K562 (cell line): Measurements from ENCODE around the gene PIK3C2G. TPM values are rescaled to one million over a fixed set of nuclear protein-coding genes. Genes with fewer than 3 reads are reported as not detected.

Experiments used
- ATAC-seq: fragments of 200-7000 bp; cut with Tn5 transposase; 3 replicates; pipeline ENCODE4 v1.9.1; 2020; ENCODE audit warnings: moderate library complexity
- Bru-seq: library from RNA; stranded (reverse); fragments of 400-500 nt; gene quantifications from one replicate; lab custom pipeline; 2021; lab: Mats Ljungman, UMichigan
- BruChase-seq, 2 experiments: library from RNA; stranded (reverse); fragments of 400-500 nt; gene quantifications; one replicate each; lab custom pipeline; 2021; lab: Mats Ljungman, UMichigan
- BruUV-seq: library from RNA; stranded (reverse); fragments of 400-500 nt; replicated peaks from 2 replicates; lab custom pipeline; 2021; lab: Mats Ljungman, UMichigan
- CTCF ChIA-PET: fragments of 300-600 bp; formaldehyde crosslinking; extraction: SDS; loops from one replicate; lab custom pipeline; 2021; ENCODE audit warnings: low intra/inter-chr PET ratio; lab: Yijun Ruan, JAX
- POLR2A ChIA-PET: fragments of 300-600, 350-650 bp; sonication (Branson Sonifier 250); formaldehyde crosslinking; extraction: SDS; loops from one replicate; lab custom pipeline; 2021; ENCODE audit warnings: antibody characterized with exemption, inconsistent platforms; lab: Yijun Ruan, JAX
- DNase-seq, 4 experiments: peaks; one replicate each; pipeline versions ENCODE4 v3.0.0 to v3.0.0-alpha.2; 2011 to 2018; ENCODE audit warnings: low spot score in 3 of 4, mixed read lengths in 3 of 4; ENCODE audit errors: extremely low read depth in 1 of 4
- FAIRE-seq: peaks from 2 replicates; lab custom pipeline; 2011; peaks lifted over from hg19 to GRCh38; lab: Jason Lieb, UNC
- H2AFZ ChIP-seq: 2 replicates; pipeline ENCODE4 v1.6.0; 2011; ENCODE audit warnings: low read depth, low read length, control low read depth, inconsistent platforms
- H3K27ac ChIP-seq: fragments of 200-600 bp; 3 replicates; pipeline ENCODE4 v1.8.0; 2011; ENCODE audit warnings: low read depth, mild to moderate bottlenecking, control low read depth, inconsistent platforms, low read length, moderate library complexity, mixed read lengths; ENCODE audit errors: extremely low read depth
- H3K27me3 ChIP-seq, 2 experiments: fragments of 300-600 bp in 1 of 2; 2 replicates in 1 of 2; 3 replicates in 1 of 2; pipeline versions ENCODE4 v1.6.0 to v1.8.0; 2011; ENCODE audit warnings: inconsistent platforms in 2 of 2, low read length in 2 of 2, mild to moderate bottlenecking in 1 of 2, mixed read lengths in 1 of 2, moderate library complexity in 1 of 2; ENCODE audit not compliant: control insufficient read depth in 2 of 2, insufficient read depth in 2 of 2
- H3K36me3 ChIP-seq: fragments of 300-600 bp; 3 replicates; pipeline ENCODE4 v1.8.0; 2011; ENCODE audit warnings: mild to moderate bottlenecking, low read length, inconsistent platforms; ENCODE audit not compliant: control insufficient read depth, insufficient read depth
- H3K4me1 ChIP-seq, 2 experiments: fragments of 200-600 bp in 1 of 2; replicated peaks in 1 of 2; 2 replicates in 1 of 2; 3 replicates in 1 of 2; pipeline versions ENCODE4 v1.5.1 to v1.8.0; 2011; ENCODE audit warnings: inconsistent platforms in 2 of 2, low read length in 2 of 2, mild to moderate bottlenecking in 1 of 2, mixed read lengths in 1 of 2, moderate library complexity in 1 of 2; ENCODE audit not compliant: control insufficient read depth in 2 of 2, insufficient read depth in 2 of 2
- H3K4me2 ChIP-seq: 2 replicates; pipeline ENCODE4 v1.6.1; 2011; ENCODE audit warnings: low read length, control low read depth, inconsistent platforms, mixed read lengths; ENCODE audit not compliant: insufficient read depth
- H3K4me3 ChIP-seq: fragments of 200-600 bp; sonication (generic), shearing (Covaris generic); 2 replicates; pipeline ENCODE4 v1.5.1; 2016; ENCODE audit warnings: control low read depth, inconsistent platforms
- H3K79me2 ChIP-seq: fragments of 200-600 bp; 3 replicates; pipeline ENCODE4 v1.8.0; 2011; ENCODE audit warnings: low read length, inconsistent platforms; ENCODE audit not compliant: control insufficient read depth, insufficient read depth
- H3K9ac ChIP-seq, 2 experiments: 2 replicates each; pipeline versions ENCODE4 v1.6.0 to v1.6.1; 2011; ENCODE audit warnings: low read depth in 2 of 2, low read length in 2 of 2, control low read depth in 1 of 2, inconsistent platforms in 1 of 2, mild to moderate bottlenecking in 1 of 2, mixed read lengths in 1 of 2; ENCODE audit not compliant: insufficient read depth in 1 of 2
- H3K9me1 ChIP-seq: one replicate; pipeline ENCODE4 v1.6.0; 2011; ENCODE audit warnings: inconsistent platforms, mild to moderate bottlenecking, low read length, moderate library complexity; ENCODE audit not compliant: control insufficient read depth, insufficient read depth
- H3K9me3 ChIP-seq: replicated peaks from 2 replicates; pipeline ENCODE4 v1.5.1; 2011; ENCODE audit warnings: low read depth, low read length, inconsistent platforms; ENCODE audit not compliant: control insufficient read depth, insufficient read depth
- H4K20me1 ChIP-seq: replicated peaks from 2 replicates; pipeline ENCODE4 v1.6.1; 2011; ENCODE audit warnings: low read length, inconsistent platforms, mixed read lengths; ENCODE audit not compliant: control insufficient read depth, insufficient read depth
- ATF4 ChIP-seq: fragments of 450-650 bp; formaldehyde crosslinking; IDR thresholded peaks from 2 replicates; pipeline ENCODE4 v1.4.0; 2022; ENCODE audit warnings: mild to moderate bottlenecking, moderate library complexity
- CTCF ChIP-seq, 3 experiments: IDR thresholded peaks in 2 of 3; conservative IDR thresholded peaks in 1 of 3; 2 replicates each; pipeline ENCODE4 v1.5.1; 2011 to 2012; ENCODE audit warnings: low read length in 3 of 3, mild to moderate bottlenecking in 3 of 3, control low read depth in 2 of 3, improper control_type of control experiment in 1 of 3, inconsistent platforms in 1 of 3, low read depth in 1 of 3, mixed read lengths in 1 of 3, moderate library complexity in 1 of 3; ENCODE audit not compliant: insufficient read depth in 2 of 3
- EGR1 ChIP-seq: fragments of 450-650 bp; conservative IDR thresholded peaks from 2 replicates; pipeline ENCODE4 v1.6.1; 2017; ENCODE audit warnings: mild to moderate bottlenecking
- FOXK1 ChIP-seq: sonication (generic); formaldehyde crosslinking; IDR thresholded peaks from 2 replicates; pipeline ENCODE4 v1.8.0; 2022; ENCODE audit warnings: missing genetic modification reagents, mild to moderate bottlenecking, borderline replicate concordance
- GTF2E2 ChIP-seq: fragments of 200-800 bp; sonication (Bioruptor generic); IDR thresholded peaks from 2 replicates; pipeline ENCODE4 v1.6.1; 2016; ENCODE audit warnings: missing genetic modification characterization, missing compliant biosample characterization
- KDM4B ChIP-seq, 2 experiments: fragments of 450-650 bp in 1 of 2; sonication (generic) in 1 of 2; IDR thresholded peaks; 2 replicates each; pipeline ENCODE4 v1.6.1; 2016 to 2017; ENCODE audit warnings: borderline replicate concordance in 2 of 2, antibody characterized with exemption in 1 of 2, low read depth in 1 of 2, mild to moderate bottlenecking in 1 of 2
- NR2F6 ChIP-seq: fragments of 450-650 bp; formaldehyde crosslinking; IDR thresholded peaks from 2 replicates; pipeline ENCODE4 v1.4.0; 2020; ENCODE audit warnings: mild to moderate bottlenecking
- PHTF2 ChIP-seq: fragments of 250-450 bp; sonication (Bioruptor Pico); IDR thresholded peaks from 2 replicates; pipeline ENCODE4 v1.5.0; 2021; ENCODE audit warnings: mild to moderate bottlenecking
- STAT6 ChIP-seq: sonication (generic); formaldehyde crosslinking; IDR thresholded peaks from 2 replicates; pipeline ENCODE4 v1.8.1; 2023; ENCODE audit warnings: mild to moderate bottlenecking, missing genetic modification reagents
- TRIM24 ChIP-seq, 2 experiments: fragments of 450-650 bp; IDR thresholded peaks; 2 replicates each; pipeline ENCODE4 v1.6.1; 2016
- WGBS: fragments of 100-300 bp; shearing (Covaris generic); methylation state at CpG from one replicate; pipeline ENCODE4 v1.1.6; 2016; ENCODE audit warnings: low coverage, mixed read lengths; ENCODE audit not compliant: insufficient coverage; ENCODE audit errors: missing lambda C conversion rate; 5-methylcytosine and 5-hydroxymethylcytosine counted together
- in situ Hi-C: fragments of 300-500 bp; cut with MboI; formaldehyde crosslinking; loops from 4 replicates; pipeline ENCODE4 v1.15.0; 2018; ENCODE audit warnings: inconsistent platforms, mixed read lengths
- intact Hi-C: fragments of 100-400 bp; cut with micrococcal nuclease; formaldehyde crosslinking; loops from 2 replicates; pipeline ENCODE4 v1.14.2; 2022
- long read RNA-seq, 3 experiments: library from polyadenylated mRNA in 2 of 3; library from RNA in 1 of 3; unstranded in 2 of 3; stranded (forward) in 1 of 3; transcript quantifications; one replicate each; pipeline ENCODE4 v2.0.0, GENCODE V29; 2019 to 2022
- polyA minus RNA-seq, 3 experiments: library from RNA; depleted of rRNA, polyadenylated mRNA; stranded (reverse); fragments of >200 nt; gene quantifications; 2 replicates each; pipeline ENCODE4 v1.2.3, GENCODE V29; 2011
- polyA plus RNA-seq, 8 experiments: library from polyadenylated mRNA; depleted of rRNA in 4 of 8; stranded (reverse) in 5 of 8; unstranded in 3 of 8; fragments of >200 nt; fragmentation: Nextera tagmentation in 2 of 8; fragmentation: Illumina TruSeq in 1 of 8; extraction: Ambion mirVana in 2 of 8; extraction: Trizol in 1 of 8; gene quantifications; 2 replicates each; pipeline versions ENCODE4 v1.2.1 to v1.2.3, GENCODE V29; 2011 to 2014; ENCODE audit warnings: inconsistent platforms in 1 of 8, missing spikeins in 1 of 8
- total RNA-seq, 7 experiments: library from RNA; depleted of rRNA in 6 of 7; stranded (reverse); fragments of >200 nt in 6 of 7; fragmentation: Illumina TruSeq in 2 of 7; extraction: Trizol in 2 of 7; gene quantifications; 2 replicates each; pipeline versions ENCODE4 v1.2.1 to v1.2.3, GENCODE V29; 2011 to 2021; ENCODE audit warnings: low replicate concordance in 1 of 7

The PIK3C2G gene
- not detected in 2 replicates for total RNA-seq (2011; cell fraction: chromatin; rRNA removed; ENCODE audit: low replicate concordance)
- not detected in 2 replicates for total RNA-seq (2011; cell fraction: nucleolus; rRNA removed)
- not detected in 2 replicates for total RNA-seq (2011; cell fraction: nucleoplasm; rRNA removed)
- total RNA-seq (2014; rRNA removed) (not detected in 2 replicates), total RNA-seq (2014; rRNA removed; fragmentation: Illumina TruSeq; extraction: Trizol) (not detected in 2 replicates), total RNA-seq (2015; rRNA removed; fragmentation: Illumina TruSeq; extraction: Trizol) (not detected in 2 replicates), total RNA-seq (2021) (not detected in 2 replicates), polyA plus RNA-seq (2011; rRNA removed) (not detected in 2 replicates), polyA plus RNA-seq (2014; fragmentation: Illumina TruSeq; extraction: Trizol) (not detected in 2 replicates), polyA plus RNA-seq (2014; fragmentation: Nextera tagmentation; extraction: Ambion mirVana) (not detected), polyA plus RNA-seq (2014; rRNA removed) (not detected in 2 replicates), polyA minus RNA-seq (2011; rRNA and poly(A)+ RNA removed) (not detected in 2 replicates), Bru-seq, nascent RNA (percentile 1 among the genes with signal in this experiment), BruChase-seq, experiment 1, labeled RNA remaining after a 2-hour chase (percentile 1 among the genes with signal in this experiment), BruChase-seq, experiment 2, labeled RNA remaining after a 6-hour chase (percentile 0 among the genes with signal in this experiment)
- not detected in 2 replicates for polyA plus RNA-seq (2011; cell fraction: cytosol; rRNA removed)
- not detected in 2 replicates for polyA plus RNA-seq (2011; cell fraction: nucleus; rRNA removed)
- polyA plus RNA-seq (2012), result not detected in 2 replicates
- not detected in 2 replicates for polyA minus RNA-seq (2011; cell fraction: cytosol; rRNA and poly(A)+ RNA removed)
- polyA minus RNA-seq (2011; cell fraction: nucleus; rRNA and poly(A)+ RNA removed), result not detected in 2 replicates
- long read RNA-seq, experiment 1, partial matches to known transcripts, result 0 of 1 reads
- long read RNA-seq, experiment 1, other reads (novel, unspliced or antisense), result 1 of 1 reads
- long read RNA-seq, experiment 2, result 0 reads
- long read RNA-seq, experiment 3, result 0 reads

- WGBS, result 11% methylated on average over 7 of the region's 7 CpGs
- no peaks in the 10 kb centered on the region for H3K9me3 ChIP-seq
- H3K4me2 ChIP-seq, result no peak within 1 kb of the TSS
- no peak for DNase-seq
- H3K36me3 ChIP-seq, result no peaks in the 10 kb centered on the region
- BruUV-seq, result no TSS peak
- no peak for TF ChIP-seq KDM4B (IDR thresholded peaks at IDR 0.05; ENCODE audit: borderline replicate concordance in 2 of 2, low read depth in 1 of 2)
- no peak for TF ChIP-seq NR2F6 (CRISPR knock-in tag)
- no peak for TF ChIP-seq EGR1
- TF ChIP-seq TRIM24 (IDR thresholded peaks at IDR 0.05), result no peak
- no peak for TF ChIP-seq CTCF (IDR thresholded peaks at IDR 0.05 in 2 of 3, conservative IDR thresholded peaks at IDR 0.05 in 1 of 3; ENCODE audit: insufficient read depth in 2 of 3, low read depth in 1 of 3, low read length in 3 of 3)
- TF ChIP-seq STAT6 (CRISPR knock-in tag), result no peak
- no peak for TF ChIP-seq FOXK1
- no peak for TF ChIP-seq GTF2E2 (tag)
- no peak for TF ChIP-seq PHTF2 (CRISPR knock-in tag)
- TF ChIP-seq ATF4 (CRISPR knock-in tag), result no peak
- in situ Hi-C loops (no loop called here), intact Hi-C loops (no loop called here)
- ChIA-PET CTCF (no interaction called here), POLR2A (no interaction called here)
- no peaks in the 10 kb centered on the region for H4K20me1 ChIP-seq
- no peak within 1 kb of the TSS for H3K4me3 ChIP-seq
- no peak within 1 kb of the TSS for H2AFZ ChIP-seq
- no peaks in the 10 kb centered on the region for H3K9me1 ChIP-seq
- no peaks in the 10 kb centered on the region for H3K79me2 ChIP-seq
- no peak for FAIRE-seq
- H3K4me1 ChIP-seq, result no peaks in the 10 kb centered on the region
- no peaks in the 10 kb centered on the region for H3K27me3 ChIP-seq
- no peak within 1 kb of the TSS for H3K9ac ChIP-seq
- no peak for ATAC-seq
- no peak within 1 kb of the TSS for H3K27ac ChIP-seq
These were observed at the start of gene PIK3C2G for GRCh38 chr12:18261273-18261672. Gene PIK3C2G, plus strand, starts transcription at chr12:18261518. Its CDS starts 20,564 bp downstream, at chr12:18282082.
